Pulmonary artery endothelial cell (primary cell): ENCODE results near the gene LSM10. TPM values are rescaled to one million over a fixed set of nuclear protein-coding genes. Genes with fewer than 3 reads are reported as not detected.

Experiments
- DNase-seq: peaks from one replicate; pipeline ENCODE4 v3.0.0-alpha.2; 2011; ENCODE audit warnings: low read depth, low spot score
- total RNA-seq: library from RNA; depleted of rRNA; stranded (reverse); fragments of >200 nt; gene quantifications from 2 replicates; pipeline ENCODE4 v1.2.3, GENCODE V29; 2014

LSM10 gene
- total RNA-seq, 1 donor from 2014 or later: 12.3 TPM

DNA sequence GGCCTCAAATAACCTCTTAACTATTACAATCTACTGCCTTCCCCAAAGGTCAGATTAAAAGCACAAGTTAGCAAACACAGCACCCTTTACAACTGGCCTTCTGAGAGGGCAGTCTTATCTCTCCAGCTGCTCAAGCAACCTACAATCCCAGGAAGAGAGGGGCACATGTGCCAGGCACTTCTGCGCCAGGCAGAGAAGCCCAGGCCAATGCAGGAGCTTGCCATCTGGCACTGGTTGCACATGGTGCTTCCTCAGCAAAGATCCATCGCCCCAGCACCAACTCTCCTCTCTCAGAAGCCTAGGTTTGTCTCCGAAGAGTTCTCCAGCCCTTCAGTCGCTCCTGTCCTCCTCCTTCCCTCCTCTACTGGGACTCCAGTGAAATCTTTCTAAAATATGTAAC is 14.5 kb downstream of the LSM10 start:
- DNase-seq: no peak

DNA sequence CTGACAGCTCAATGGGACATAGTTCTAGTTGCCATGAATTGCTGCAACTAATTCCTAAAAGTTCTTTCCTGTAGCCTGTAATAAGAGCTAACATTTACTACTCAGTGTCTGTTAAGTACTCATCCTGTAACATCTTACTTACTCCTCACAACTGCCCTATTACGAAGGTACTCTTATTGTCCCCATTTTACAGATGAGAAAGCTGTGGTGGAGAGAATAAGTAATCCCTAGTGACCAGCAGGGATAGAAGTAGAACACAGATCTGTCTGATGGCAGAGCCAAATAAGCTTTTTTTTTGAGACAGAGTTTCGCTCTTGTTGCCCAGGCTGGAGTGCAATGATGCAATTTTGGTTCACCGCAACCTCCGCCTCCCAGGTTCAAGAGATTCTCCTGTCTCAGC is 15.0 kb downstream of the LSM10 start:
- no peak for DNase-seq

DNA sequence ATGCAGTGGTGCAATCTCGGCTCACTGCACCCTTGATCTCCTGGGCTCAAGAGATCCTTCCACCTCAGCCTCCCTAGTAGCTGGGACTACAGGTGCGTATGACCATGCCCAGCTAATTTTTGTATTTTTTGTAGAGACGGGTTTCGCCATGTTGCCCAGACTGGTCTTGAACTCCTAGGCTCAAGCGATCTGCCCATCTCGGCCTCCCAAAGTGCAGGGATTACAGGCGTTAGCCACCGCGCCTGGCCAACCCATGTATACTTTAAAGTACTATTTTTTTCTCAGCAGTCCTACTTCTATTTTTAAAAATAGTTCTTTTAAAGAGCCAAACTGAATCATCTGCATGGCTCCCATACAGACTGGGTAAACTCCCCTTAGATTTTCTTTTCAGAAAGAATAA is 15.5 kb downstream of the LSM10 start:
- no peak for DNase-seq

DNA sequence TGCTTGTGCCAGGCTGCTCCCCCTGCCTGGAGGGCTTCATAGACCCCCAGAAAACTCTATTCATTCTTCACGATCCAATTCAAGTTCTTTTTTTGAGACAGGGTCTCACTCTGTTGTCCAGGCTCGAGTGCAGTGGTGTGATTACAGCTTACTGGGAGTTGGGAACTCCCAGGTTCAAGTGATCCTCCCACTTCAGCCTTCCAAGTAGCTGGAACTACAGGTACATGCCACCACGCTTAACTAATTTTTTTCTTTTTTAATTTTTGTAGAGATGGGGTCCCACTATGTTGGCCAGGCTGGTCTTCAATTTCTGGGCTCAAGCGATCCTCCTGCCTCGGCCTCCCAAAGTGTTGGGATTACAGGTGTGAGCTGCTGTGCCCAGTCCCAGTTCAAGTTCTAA is 16.3 kb downstream of the LSM10 start:
- DNase-seq: no peak

DNA sequence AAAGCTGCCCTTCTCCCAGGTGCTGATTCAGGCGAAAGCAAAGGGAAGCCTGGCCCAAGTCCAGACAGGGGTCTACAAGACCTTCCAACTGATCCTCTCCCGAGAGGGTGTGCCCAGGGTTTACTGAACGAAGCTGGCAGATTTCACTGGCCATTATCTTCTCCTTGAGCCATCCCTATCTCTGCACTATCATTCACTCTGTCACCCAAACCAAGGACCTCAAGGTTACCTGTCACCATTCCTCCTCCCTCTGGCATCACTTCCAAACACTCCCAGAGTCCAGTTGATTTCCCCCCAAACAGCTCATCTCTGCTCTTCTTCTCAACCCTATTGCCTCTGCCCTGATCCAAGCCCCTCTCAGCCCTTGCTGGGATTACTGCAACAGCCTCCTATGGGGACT is 16.9 kb downstream of the LSM10 start:
- no peak for DNase-seq

DNA sequence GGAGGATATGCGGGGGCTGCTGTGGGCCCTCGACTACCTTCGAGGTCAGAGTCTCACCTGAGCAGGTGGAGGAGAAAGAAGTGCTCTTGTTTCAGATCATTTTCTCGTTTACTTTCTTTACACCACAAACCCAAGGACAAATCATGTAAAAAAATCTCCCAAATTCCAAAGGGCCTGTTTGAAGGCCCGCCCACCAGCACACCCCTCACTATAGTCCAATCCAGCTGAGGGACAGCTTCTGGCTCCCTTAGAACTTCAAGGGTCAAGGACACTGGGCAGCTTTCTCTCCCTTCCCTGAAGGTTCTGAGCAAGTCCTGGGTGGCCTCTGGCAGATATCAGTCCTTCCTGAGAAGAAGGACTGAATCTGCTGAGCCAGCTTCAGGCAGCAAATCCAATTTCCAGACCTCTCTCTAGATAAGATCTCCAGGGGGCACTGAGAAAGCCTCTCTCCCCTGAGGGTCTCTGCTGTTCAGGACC is 17.5 kb downstream of the LSM10 start:
- DNase-seq: no peak

DNA sequence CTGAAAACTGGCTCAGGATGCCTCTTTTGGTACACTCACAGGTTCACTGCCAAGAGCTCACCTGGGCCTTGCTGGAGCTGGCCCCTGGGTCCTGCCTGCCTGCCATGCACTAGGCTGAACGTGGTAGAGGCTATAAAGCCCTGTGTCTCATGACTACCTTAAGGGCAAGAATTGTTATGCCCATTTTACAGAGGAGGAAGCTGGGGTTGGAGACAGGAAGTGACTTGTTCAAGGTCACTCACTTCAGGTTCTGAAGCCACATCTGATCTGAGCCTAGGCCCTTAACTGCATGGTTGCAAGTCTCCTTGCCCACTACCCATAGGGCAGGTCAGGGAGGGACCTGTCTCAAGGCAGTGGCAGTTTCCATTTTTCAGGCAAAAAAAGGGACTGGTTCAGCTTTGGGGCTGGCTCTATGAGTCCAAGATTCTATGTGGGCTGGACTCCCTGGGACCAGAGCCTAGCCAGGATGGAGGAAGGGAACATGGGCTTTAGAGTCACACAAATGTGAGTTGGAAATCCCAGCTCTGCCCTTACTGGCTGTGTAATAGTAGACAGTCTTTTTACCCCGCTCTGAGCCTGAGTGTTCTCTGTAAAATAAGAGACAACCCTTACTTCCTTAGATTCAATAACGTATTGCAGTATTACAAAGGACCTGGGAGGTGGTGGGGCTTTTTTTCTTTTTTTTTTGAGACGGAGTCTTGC is 19.8 kb downstream of the LSM10 start:
- no peak for DNase-seq

DNA sequence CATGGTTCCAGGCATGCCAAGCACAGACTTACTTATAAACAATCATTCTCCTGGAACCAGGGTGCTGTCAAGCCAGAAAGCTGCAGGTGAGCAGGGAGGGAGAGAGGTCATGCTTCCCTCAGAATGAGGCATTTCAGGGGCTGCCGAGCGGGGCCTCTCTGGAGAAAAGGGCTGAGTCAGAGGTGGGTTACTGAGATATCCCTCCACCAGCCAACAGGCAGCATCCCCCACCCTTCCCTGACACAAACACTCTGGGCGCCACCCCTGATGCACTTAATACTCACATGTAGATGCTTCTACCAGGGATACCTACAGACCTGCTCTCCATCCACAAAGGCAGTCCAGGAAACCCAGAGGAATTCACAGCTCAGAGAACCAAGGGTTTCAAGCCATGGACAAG is 25.1 kb downstream of the LSM10 start:
- DNase-seq: no peak

DNA sequence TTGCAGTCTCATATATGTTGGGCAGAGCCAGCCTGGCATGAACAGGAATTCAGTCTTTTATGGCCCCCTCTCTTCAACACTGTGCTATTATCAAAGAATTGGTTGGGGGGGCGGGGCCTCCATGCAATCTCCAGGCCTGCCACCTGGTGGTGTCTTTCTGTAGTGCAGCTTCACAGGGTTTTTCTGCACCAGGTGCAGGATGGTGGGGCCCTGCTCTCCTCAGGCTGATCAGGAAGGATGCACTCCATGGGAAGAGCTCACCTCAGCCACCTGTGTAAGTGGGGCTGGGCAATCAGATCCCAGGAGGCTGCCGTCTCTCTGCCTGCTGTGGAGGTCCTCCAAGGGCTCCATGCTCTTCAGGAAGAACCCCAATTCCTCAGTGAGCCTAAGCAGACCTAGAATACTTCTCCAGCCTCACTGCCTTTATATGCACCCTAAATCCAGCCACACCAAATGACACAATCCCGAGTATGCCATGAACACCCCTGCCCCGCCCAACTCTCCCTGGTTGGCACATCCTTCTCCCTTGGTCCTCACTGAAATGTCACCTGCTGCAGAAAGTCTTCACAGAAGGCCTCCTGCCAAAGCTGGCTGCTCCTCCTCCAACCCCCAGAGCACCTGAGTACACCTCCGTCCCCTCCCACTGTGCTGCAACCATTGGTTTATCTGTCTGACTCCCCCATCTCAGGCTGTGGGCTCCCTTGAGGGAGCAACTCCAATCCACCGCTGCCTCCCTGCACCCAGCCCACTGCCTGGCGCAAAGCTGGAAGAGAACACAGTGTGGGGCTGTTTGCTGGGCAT is 28.4 kb downstream of the LSM10 start:
- no peak for DNase-seq

DNA sequence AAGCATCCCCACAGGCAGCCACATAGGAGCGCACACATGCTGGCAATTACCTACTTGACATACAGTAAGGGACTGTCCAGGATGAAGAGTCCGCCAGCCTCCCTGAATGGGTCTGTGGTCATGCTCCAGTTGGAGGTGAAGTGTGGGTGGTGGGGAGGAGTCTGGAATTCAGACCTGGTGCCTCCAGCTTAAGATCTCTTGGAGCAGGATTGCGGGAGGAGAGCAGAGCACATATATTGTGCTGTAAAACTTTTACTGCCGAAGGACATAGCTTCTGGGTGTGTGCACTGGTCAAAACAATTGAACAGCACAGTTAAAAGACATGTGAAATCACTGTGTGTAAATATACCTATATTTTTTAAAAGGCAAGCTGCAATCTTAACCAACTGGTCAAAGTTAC is 29.9 kb downstream of the LSM10 start:
- no peak for DNase-seq

DNA sequence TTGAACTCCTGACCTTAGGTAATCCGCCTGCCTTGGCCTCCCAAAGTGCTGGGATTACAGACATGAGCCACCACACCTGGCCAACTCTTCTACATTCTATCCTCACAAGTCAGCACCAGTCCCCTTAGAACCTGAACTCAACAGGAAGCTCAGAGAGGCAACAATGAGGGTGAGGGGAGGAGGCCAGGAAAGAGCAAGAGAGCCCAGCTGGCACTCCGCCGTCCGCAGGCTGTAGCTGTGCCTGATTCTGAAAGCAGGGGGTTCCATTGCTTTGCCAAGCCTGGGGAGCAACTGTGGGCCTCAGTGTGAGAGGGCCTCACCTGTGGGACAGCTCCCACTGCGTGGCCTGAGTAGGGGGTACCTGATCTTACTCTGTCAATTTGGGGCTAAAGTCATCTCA is 30.6 kb downstream of the LSM10 start:
- DNase-seq: no peak

DNA sequence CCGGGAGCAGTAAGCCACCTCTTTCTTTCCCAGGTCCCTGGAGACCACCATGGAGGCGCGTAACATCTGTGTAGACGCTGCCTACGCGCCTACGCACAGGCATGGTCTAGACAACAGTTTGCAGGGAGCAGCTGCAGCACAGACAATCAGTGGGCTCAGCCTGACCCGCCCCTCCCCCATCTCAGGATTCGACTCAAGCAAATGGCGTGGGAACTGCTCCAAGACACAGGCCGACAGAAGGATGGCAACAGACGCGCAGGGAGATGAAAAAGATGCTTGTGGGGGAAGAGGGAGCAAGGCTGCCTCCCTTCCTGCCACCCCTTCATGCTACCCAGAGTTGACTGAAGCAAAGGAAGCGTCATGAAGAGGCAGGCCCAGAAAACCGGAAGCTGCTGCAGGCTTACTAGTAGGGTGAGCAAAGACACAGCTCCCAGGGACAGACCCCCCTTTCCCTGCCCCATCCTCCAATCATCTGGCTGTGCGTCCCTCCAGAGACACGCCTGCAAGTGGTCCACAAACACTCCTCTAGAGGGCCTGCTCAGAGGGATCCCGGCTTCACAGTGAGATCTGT is 31.5 kb downstream of the LSM10 start:
- DNase-seq: no peak

DNA sequence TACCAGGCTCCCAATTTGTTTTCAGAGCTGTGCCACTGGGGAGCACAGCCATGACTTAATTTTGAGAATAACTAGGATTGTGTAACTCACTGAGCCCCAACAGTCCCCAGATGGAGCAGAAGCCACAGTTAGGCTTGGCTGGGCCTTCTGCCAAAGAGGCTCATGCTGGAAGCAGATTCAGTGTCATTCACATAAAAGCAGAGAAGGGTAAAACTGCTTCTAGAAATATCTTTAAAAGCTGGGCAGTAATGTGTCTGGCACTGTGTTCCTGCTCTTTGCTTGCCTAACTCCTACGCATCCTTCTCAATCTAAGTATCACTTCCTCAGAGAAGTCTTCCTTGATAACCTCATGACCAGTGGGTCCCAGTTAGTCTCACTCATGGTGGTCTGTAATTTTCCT is 32.3 kb downstream of the LSM10 start:
- no peak for DNase-seq

DNA sequence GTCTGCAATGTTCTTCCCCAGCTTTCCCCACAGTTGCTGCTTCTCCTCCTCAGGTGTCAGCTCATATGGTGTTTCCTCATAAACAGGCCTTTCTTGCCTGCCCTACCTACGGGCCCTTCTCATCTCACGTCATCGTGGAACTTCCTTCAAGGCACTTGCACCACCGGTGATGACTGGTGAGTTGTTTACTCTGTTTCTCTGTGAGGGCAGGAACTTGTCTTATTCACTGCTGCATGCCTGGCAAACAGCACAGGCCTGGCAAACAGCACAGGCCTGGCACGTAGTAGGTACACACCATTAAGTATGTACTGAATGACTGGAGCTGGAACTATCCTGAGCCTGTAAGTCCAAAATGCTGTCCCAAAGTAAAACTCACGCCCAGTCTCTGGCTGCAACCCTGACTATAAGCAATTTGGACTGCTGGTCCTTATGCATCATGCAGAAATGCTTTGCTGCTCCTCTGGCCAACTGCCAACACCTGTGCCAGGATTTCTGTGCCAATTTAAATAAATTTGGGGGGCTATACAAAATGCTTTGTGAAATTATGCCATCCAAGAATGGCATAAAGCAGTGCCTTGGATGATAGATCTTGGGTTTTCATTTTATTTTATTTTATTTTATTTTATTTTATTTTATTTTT is 37.7 kb downstream of the LSM10 start:
- no peak for DNase-seq

DNA sequence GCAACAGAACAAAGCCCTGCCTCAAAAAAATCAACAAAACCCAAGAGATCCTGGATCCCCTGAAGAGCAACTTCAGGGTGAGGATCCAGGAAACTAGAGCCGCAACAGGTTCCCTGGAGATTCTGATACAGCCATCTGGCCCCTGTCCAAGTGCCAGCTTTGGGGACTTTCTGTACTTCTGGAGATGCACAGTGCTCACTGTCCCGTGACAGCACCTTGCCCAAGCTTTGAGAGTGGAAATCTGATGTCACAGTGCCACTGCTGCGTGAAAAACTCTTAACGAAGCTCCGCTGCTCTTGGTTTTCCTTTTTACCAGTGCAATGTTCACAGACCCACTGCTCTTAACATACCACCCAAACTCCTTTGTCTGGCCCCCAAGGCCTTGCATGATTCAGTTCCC is 38.3 kb downstream of the LSM10 start:
- DNase-seq: no peak

DNA sequence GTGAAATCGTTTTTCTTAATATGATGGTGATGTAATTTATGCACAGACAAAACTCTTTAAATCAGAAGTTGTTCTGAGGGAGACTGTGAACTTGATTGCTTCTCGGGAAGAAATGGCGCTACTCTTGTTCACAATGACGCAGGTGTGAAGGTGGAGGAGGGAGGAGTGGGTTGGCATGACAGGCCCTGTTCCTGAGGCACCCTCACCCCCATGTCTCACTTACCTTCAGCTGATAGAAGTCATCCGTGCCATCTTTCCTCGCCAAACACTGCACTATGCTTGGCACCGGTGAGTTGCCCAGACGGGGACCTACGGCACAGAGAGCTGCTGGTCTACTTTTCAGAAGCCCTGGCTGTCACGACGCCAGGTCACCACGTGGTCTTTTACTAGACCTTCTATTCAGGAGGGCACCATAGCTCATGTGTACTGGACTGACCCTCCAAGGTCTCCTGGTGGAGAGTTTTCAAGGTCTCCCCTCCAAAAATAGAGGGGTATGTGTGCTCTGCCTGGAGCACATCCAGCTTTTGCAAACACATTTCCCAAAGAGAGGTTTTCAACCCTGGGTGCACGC is 39.1 kb downstream of the LSM10 start:
- DNase-seq: no peak

DNA sequence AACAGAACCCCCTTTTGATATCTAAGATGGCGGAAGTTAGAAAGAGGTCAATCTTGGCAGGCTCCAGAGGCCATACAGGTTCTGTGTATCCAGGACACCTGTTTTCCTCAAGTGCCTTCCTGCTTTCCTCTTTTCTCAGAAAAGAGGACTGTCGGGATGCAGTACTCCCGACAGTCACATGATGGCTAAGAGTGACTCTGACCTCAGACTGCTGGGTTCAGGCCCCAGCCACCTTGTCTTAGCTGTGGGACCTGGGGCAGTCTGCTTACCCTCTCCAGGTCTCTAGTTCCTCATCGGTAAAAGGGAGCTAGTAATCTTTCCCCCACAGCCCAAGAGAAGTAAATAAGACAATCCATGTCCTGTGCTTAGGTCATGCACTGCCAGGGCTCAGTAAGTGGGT is 41.9 kb downstream of the LSM10 start:
- no peak for DNase-seq

DNA sequence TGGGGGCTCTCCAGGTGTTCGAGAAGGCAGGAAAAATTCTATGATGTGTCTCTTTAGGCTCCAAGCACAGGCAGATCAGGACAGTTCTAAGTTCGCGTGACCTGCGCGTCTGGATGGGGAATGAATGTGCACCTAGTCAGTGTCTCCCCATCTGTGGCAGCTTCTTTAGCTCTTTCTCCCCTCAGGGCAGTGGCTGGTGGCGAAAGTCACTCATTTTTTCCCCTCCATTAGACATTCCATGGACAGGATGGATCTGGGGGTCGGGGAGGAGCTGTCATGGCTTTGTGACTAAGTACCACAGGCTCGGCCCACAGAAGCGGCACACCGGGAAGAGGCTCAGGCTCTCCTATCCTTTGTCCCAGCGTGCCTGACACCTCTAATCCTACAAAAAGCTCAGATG is 43.2 kb downstream of the LSM10 start:
- no peak for DNase-seq

DNA sequence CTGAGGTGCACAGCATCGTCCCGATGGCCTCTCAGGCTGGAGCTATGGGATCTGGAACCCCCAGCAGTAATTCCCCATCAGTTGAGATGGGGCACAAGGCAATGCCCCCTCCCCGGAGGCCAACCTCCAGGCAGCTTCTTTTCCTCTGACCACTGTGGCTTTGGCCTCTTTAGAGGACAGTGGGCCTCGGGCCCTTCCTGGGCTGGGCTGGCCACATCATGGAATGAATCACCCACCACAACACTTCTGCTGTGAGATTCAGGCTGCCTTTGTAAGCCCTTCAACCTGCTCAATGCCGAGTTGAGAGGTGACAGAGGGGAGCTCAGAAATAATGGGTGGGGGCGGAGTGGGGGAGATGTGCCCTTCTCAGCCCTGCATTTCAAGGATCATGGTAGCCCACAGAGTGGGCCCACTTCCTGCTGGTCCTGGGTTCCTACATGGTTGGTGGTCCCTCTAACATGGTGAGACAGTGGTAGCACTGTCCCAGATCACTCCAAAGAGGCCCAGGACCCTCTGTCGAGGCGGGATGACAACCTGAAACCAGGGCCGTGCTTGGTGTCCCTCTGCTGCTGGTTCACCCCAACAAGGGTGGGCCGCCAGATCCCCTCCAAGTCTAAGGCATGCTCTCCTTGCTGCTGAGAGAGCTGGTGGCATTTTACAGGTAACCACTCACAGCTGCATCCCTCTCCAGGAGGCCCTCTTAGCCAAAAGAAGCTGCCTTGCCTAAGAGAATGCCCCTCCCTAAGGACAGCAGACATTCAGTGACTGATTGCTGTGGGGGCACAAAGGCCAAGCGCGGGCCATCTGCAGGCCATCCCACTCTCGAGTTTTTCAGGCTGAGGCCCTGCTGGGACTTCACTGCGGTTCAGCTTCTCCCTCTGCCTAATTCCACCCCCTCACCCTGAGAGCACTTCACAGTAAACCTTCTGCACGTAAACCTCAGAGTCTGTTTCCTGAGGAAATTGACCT is 44.5 kb downstream of the LSM10 start:
- DNase-seq: no peak

DNA sequence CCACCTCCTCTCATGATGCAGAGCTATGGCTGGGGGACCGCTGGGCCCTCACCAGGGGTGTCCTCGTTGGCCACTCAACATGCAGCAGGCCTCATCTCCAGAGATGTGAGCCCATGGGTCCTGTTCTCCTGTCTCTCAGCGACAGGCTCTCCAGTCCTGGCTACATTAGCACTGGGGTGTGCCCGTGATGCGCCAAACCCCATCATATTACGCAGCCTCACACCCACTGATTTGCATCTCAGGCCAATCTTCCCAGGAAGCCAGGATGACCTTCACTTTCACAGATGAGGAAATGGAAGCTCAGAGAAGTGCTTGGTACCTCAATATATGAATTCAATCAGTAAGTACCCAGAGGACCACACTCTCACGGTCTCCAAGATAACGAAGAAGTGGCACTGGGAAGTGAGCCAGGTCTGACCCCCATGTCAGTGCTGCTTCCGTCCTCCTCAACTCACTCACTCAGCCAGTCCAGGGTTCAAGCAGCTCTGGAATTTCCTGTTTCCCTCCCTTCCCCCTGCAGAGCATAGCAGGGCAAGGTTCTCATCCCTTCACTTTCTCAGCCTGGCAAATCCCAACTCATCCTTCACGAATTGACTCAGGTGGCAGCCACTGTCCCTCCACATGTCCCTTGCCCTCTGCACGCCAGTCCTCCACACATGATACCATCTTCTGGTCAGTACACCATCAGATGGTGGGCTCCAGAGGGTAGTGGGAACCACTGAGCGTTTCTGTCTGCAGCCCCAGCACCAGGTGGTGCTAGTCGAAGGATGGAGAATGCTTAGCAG is 45.4 kb downstream of the LSM10 start:
- DNase-seq: peak; percentile 57
